Gastrocnemius medialis (tissue), 4 donors: ENCODE measurements around the gene EIF3I. TPM values are rescaled to one million over a fixed set of nuclear protein-coding genes. Genes with fewer than 3 reads are reported as not detected.
A peak's percentile ranks its signal among the peaks of the same experiment; 100 is the strongest.

Experiments
- ATAC-seq, 2 donors: fragments of 150-250 bp; one replicate each; pipeline ENCODE4 v1.9.1; 2016
- DNase-seq, 2 donors: peaks; one replicate each; pipeline ENCODE4 v3.0.0-alpha.2; 2019
- H3K27ac ChIP-seq, 4 donors: fragments of 200-600 bp; sonication (generic); 1 replicate in 1 of 4; 2 replicates in 3 of 4; pipeline ENCODE4 v1.5.1; 2016 to 2018; ENCODE audit warnings: mild to moderate bottlenecking in 2 of 4, moderate library complexity in 1 of 4
- H3K27me3 ChIP-seq, 3 donors: fragments of 200-600 bp; sonication (generic) in 2 of 3; 1 replicate in 1 of 3; 2 replicates in 2 of 3; pipeline versions ENCODE4 v1.5.1 to v1.6.0; 2016 to 2019; ENCODE audit warnings: mild to moderate bottlenecking in 1 of 3, moderate library complexity in 1 of 3
- H3K36me3 ChIP-seq, 2 donors: fragments of 200-600 bp; sonication (generic) in 1 of 2; one replicate each; pipeline ENCODE4 v1.5.1; 2017 to 2018
- H3K4me1 ChIP-seq, 2 donors: fragments of 200-600 bp; sonication (generic) in 1 of 2; one replicate each; pipeline ENCODE4 v1.5.1; 2016 to 2017; ENCODE audit warnings: mild to moderate bottlenecking in 2 of 2
- H3K4me3 ChIP-seq, 4 donors: fragments of 200-600 bp; sonication (generic) in 3 of 4; 1 replicate in 1 of 4; 2 replicates in 3 of 4; pipeline ENCODE4 v1.5.1; 2016 to 2019; ENCODE audit warnings: mild to moderate bottlenecking in 2 of 4
- H3K9me3 ChIP-seq, 3 donors: fragments of 200-600 bp; sonication (generic) in 2 of 3; 1 replicate in 1 of 3; 2 replicates in 2 of 3; pipeline ENCODE4 v1.5.1; 2016 to 2019
- POLR2A ChIP-seq, 2 donors: fragments of 450-650 bp; IDR thresholded peaks; one replicate each; pipeline ENCODE4 v1.6.1; 2017; ENCODE audit warnings: antibody characterized with exemption in 2 of 2, mild to moderate bottlenecking in 2 of 2, moderate library complexity in 2 of 2
- in situ Hi-C, 4 donors: fragments of 200-750 bp; cut with MboI; loops; one replicate each; pipeline versions ENCODE4 v1.15.0 to v1.8.0; 2017; ENCODE audit warnings: low sequenced_read_pairs in 4 of 4
- intact Hi-C: fragments of 100-400 bp; cut with DNase I; formaldehyde crosslinking; loops from one replicate; pipeline ENCODE4 v1.15.1; 2023; ENCODE audit warnings: low total_unique reads
- total RNA-seq, 4 donors: library from RNA; depleted of rRNA; stranded (reverse); fragments of >200 nt; gene quantifications; one replicate each; pipeline versions ENCODE4 v1.1.0 to v1.2.3, GENCODE V29; 2016
- TF ChIP-seq, protein P1 (sequence below), 5 experiments: fragments of 450-650 bp in 3 of 5; fragments of 200-600 bp in 2 of 5; sonication (generic) in 2 of 5; IDR thresholded peaks in 4 of 5; conservative IDR thresholded peaks in 1 of 5; 1 replicate in 4 of 5; 2 replicates in 1 of 5; pipeline ENCODE4 v1.5.1; 2016 to 2019; ENCODE audit warnings: antibody characterized with exemption in 5 of 5, mild to moderate bottlenecking in 3 of 5, moderate library complexity in 3 of 5

EIF3I gene
- total RNA-seq, 4 donors from 2014 or later: 211 to 294 (median 245) TPM

DNA sequence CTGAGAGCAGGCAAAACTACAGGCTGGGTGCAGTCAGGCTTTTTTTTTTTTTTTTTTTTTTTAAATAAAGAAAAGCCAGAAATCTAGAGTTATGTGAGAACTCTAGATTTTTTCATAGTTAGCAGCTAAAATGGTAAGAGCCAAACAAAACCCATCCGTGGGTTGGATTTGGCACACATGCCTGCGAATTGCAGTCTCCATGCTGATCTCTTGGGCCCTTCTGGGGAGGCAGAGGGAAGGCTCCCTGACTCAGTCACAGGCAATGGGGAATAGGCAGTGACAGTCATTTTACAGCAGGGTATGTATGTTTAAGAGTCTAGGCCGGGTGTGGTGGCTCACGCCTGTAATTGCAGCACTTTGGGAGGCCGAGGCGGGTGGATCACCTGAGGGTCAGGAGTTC lies 40.1 kb upstream of the EIF3I start:
- peak in 1 of 2 donors; percentile 10 for DNase-seq
- H3K36me3 ChIP-seq: peaks cover 0 to 39% of the 10 kb centered on the region in 2 donors
- H3K9me3 ChIP-seq: no peaks in the 10 kb centered on the region
- H3K4me3 ChIP-seq: no peak overlapping the region
- peak overlapping the region; percentile 92 to 98 (median 94) for H3K27ac ChIP-seq
- H3K4me1 ChIP-seq: peaks cover 38 to 47% of the 10 kb centered on the region in 2 donors
- H3K27me3 ChIP-seq: no peaks in the 10 kb centered on the region
- in situ Hi-C loops: no loop called here
- TF ChIP-seq POLR2A (IDR thresholded peaks at IDR 0.05): no peak
- TF ChIP-seq, protein P1, sequence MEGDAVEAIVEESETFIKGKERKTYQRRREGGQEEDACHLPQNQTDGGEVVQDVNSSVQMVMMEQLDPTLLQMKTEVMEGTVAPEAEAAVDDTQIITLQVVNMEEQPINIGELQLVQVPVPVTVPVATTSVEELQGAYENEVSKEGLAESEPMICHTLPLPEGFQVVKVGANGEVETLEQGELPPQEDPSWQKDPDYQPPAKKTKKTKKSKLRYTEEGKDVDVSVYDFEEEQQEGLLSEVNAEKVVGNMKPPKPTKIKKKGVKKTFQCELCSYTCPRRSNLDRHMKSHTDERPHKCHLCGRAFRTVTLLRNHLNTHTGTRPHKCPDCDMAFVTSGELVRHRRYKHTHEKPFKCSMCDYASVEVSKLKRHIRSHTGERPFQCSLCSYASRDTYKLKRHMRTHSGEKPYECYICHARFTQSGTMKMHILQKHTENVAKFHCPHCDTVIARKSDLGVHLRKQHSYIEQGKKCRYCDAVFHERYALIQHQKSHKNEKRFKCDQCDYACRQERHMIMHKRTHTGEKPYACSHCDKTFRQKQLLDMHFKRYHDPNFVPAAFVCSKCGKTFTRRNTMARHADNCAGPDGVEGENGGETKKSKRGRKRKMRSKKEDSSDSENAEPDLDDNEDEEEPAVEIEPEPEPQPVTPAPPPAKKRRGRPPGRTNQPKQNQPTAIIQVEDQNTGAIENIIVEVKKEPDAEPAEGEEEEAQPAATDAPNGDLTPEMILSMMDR (IDR thresholded peaks at IDR 0.05 in 4 of 5, conservative IDR thresholded peaks at IDR 0.05 in 1 of 5): no peak
- no peak for ATAC-seq
- intact Hi-C loops: no loop called here

DNA sequence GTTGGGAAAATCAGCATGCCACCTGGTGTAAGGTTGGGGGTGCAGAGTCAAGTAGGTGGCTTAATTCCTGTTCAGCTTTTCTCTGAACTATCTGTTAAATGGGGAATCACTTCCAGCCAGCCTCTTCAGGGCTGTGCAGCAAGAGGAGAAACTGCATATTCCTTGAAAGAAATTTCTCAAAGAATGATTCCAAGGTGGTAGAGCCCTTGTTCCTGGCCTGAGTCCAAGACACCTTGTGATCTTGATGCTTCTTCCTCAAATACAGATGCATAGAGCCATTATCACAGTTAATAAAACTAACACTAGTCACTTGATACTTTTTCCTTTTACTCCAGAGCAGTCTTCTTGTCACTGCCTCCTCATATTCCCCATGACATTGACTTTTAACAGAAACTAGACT lies 37.6 kb upstream of the EIF3I start:
- intact Hi-C loops (no loop called here), in situ Hi-C loops (no loop called here)
- H3K4me3 ChIP-seq: no peak overlapping the region
- TF ChIP-seq, protein P1 (IDR thresholded peaks at IDR 0.05 in 4 of 5, conservative IDR thresholded peaks at IDR 0.05 in 1 of 5): no peak
- no peak for TF ChIP-seq POLR2A (IDR thresholded peaks at IDR 0.05)
- H3K27me3 ChIP-seq: no peaks in the 10 kb centered on the region
- no peak for ATAC-seq
- H3K27ac ChIP-seq: peak overlapping the region; percentile 8 to 58 (median 18)
- H3K9me3 ChIP-seq: no peaks in the 10 kb centered on the region
- H3K36me3 ChIP-seq: peaks cover 4 to 65% of the 10 kb centered on the region in 2 donors
- no peak for DNase-seq
- H3K4me1 ChIP-seq: peaks cover 33 to 40% of the 10 kb centered on the region in 2 donors

DNA sequence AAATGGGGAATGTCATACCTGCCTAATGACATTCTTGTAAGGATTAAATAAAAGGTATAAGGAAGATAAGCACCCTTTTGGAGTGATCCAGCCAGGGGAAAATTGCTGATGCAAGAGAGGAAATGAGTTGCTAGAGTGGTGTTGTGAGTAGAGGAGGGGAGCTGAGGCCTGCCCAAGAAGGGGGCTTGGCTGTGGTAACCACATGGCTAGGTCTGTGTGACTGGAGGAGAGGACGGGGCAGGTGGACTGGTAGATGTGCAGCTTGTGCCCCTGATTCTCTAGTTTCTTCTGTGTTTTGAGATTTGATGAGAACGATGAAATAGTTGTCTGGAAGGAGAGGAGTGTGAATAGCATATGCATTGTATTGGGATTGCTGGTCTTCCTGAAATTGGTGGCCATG lies 36.1 kb upstream of the EIF3I start:
- Histone ChIP-seq H3K36me3 (peaks cover 4 to 78% of the 10 kb centered on the region in 2 donors), H3K4me3 (no peak overlapping the region), H3K4me1 (peaks cover 25 to 32% of the 10 kb centered on the region in 2 donors), H3K9me3 (no peaks in the 10 kb centered on the region), H3K27ac (peak overlapping the region in 1 of 4 donors; percentile 22), H3K27me3 (no peaks in the 10 kb centered on the region)
- no peak for ATAC-seq
- TF ChIP-seq POLR2A (IDR thresholded peaks at IDR 0.05): no peak
- TF ChIP-seq, protein P1 (IDR thresholded peaks at IDR 0.05 in 4 of 5, conservative IDR thresholded peaks at IDR 0.05 in 1 of 5): no peak
- intact Hi-C loops: no loop called here
- DNase-seq: no peak
- in situ Hi-C loops: no loop called here

DNA sequence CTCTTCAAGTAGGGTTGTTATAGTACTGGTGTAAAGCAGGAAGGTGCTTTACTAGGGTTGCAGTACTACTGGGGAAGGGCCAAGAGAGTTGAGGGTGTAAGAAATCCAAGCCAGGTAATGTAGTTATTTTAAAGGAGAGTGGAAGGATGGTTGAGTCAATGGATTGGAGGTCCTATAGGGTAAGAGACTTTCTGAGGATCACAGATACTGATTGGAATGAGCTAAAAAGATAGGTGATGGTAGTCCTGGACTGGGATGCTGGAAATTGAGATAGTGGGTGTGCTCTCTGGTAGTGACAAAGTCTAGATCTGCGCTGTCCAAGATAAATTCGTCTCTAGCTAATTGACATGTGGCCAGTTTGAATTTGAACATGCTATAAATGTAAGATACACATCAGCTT lies 35.7 kb upstream of the EIF3I start:
- TF ChIP-seq, protein P1 (IDR thresholded peaks at IDR 0.05 in 4 of 5, conservative IDR thresholded peaks at IDR 0.05 in 1 of 5): no peak
- no peak for TF ChIP-seq POLR2A (IDR thresholded peaks at IDR 0.05)
- no peak for DNase-seq
- Histone ChIP-seq H3K4me1 (peaks cover 21 to 28% of the 10 kb centered on the region in 2 donors), H3K36me3 (peaks cover 4 to 78% of the 10 kb centered on the region in 2 donors), H3K9me3 (no peaks in the 10 kb centered on the region), H3K4me3 (no peak overlapping the region), H3K27ac (peak overlapping the region in 1 of 4 donors; percentile 22), H3K27me3 (no peaks in the 10 kb centered on the region)
- ATAC-seq: no peak
- intact Hi-C loops: no loop called here
- in situ Hi-C loops: no loop called here

DNA sequence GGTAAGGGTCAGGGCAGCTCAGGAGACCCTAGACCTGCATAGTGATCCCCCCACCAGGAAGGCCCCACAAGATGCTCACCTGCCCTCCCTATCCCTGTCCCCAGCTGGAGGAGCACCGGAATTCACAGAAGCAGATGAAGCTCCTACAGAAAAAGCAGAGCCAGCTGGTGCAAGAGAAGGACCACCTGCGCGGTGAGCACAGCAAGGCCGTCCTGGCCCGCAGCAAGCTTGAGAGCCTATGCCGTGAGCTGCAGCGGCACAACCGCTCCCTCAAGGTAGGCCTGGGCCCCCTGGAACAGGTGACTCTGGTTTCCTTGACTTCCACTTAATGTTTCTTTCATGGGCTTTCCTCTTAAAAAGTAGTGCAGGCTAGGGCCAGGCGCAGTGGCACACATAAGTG lies 34.4 kb upstream of the EIF3I start:
- TF ChIP-seq POLR2A (IDR thresholded peaks at IDR 0.05): no peak
- TF ChIP-seq, protein P1 (IDR thresholded peaks at IDR 0.05 in 4 of 5, conservative IDR thresholded peaks at IDR 0.05 in 1 of 5): no peak
- intact Hi-C loops: no loop called here
- Histone ChIP-seq H3K27me3 (no peaks in the 10 kb centered on the region), H3K4me1 (peaks cover 12 to 18% of the 10 kb centered on the region in 2 donors), H3K4me3 (no peak overlapping the region), H3K9me3 (no peaks in the 10 kb centered on the region), H3K27ac (no peak overlapping the region), H3K36me3 (peaks cover 4 to 83% of the 10 kb centered on the region in 2 donors)
- in situ Hi-C loops: no loop called here
- ATAC-seq (no peak), DNase-seq (no peak)
